ENCODE measurements around the gene ABCC4. TPM values are rescaled to one million over a fixed set of nuclear protein-coding genes. Genes with fewer than 3 reads are reported as not detected.

The ABCC4 gene
- total RNA-seq, 1 experiment from 2014 or later: 17.7 TPM

GRCh38 chr13:95237310-95237870, 63.9 kb downstream of the ABCC4 start:
- intact Hi-C loops (cut with micrococcal nuclease): no loop called here
- TF ChIP-seq EZH2 (IDR thresholded peaks at IDR 0.05; ENCODE audit: low read length, unreplicated experiment) (no peak), CTCF (conservative IDR thresholded peaks at IDR 0.05; ENCODE audit: low read depth, low read length) (no peak), EZH2phosphoT487 (IDR thresholded peaks at IDR 0.05; ENCODE audit: borderline replicate concordance, low read length) (no peak)
- no peak for ATAC-seq
- Histone ChIP-seq H3K4me1 (ENCODE audit: insufficient read depth, low read length) (no peaks in the 10 kb centered on the region), H4K20me1 (ENCODE audit: low read length) (no peaks in the 10 kb centered on the region), H3F3A (ENCODE audit: low read length, unreplicated experiment) (no peaks in the 10 kb centered on the region), H3K27ac (ENCODE audit: low read length) (no peak overlapping the region), H3K9me2 (replicated peaks; ENCODE audit: low read length) (no peaks in the 10 kb centered on the region), H3K4me2 (ENCODE audit: low read length) (no peak overlapping the region), H3K9ac (ENCODE audit: low read length) (no peak overlapping the region), H3K27me3 (ENCODE audit: low read length) (no peaks in the 10 kb centered on the region), H3K4me3 (ENCODE audit: low read length) (no peak overlapping the region), H3K36me3 (ENCODE audit: low read depth, low read length) (no peaks in the 10 kb centered on the region), H2AFZ (ENCODE audit: low read length) (no peak overlapping the region), H3K9me3 (ENCODE audit: low read length) (no peaks in the 10 kb centered on the region), H3K79me2 (ENCODE audit: low read length) (no peaks in the 10 kb centered on the region)
- ChIA-PET CTCF (no interaction called here), POLR2A (ENCODE audit: unreplicated experiment) (no interaction called here)
- no peak for DNase-seq
- no TSS peak for BruUV-seq (replicated peaks)

- POLR2A ChIA-PET (ENCODE audit: unreplicated experiment): no interaction called here
- intact Hi-C loops (cut with micrococcal nuclease): no loop called here
- Histone ChIP-seq H3K4me3 (ENCODE audit: low read length) (no peak overlapping the region), H3K9ac (ENCODE audit: low read length) (no peak overlapping the region), H2AFZ (ENCODE audit: low read length) (no peak overlapping the region), H3F3A (ENCODE audit: low read length, unreplicated experiment) (no peaks in the 10 kb centered on the region), H3K36me3 (ENCODE audit: low read depth, low read length) (no peaks in the 10 kb centered on the region), H3K79me2 (ENCODE audit: low read length) (no peaks in the 10 kb centered on the region), H3K27me3 (ENCODE audit: low read length) (no peaks in the 10 kb centered on the region), H4K20me1 (ENCODE audit: low read length) (no peaks in the 10 kb centered on the region), H3K9me2 (replicated peaks; ENCODE audit: low read length) (no peaks in the 10 kb centered on the region), H3K9me3 (ENCODE audit: low read length) (no peaks in the 10 kb centered on the region), H3K4me2 (ENCODE audit: low read length) (no peak overlapping the region), H3K4me1 (ENCODE audit: insufficient read depth, low read length) (no peaks in the 10 kb centered on the region), H3K27ac (ENCODE audit: low read length) (no peak overlapping the region)
- CTCF ChIA-PET: no interaction called here
- TF ChIP-seq EZH2phosphoT487 (IDR thresholded peaks at IDR 0.05; ENCODE audit: borderline replicate concordance, low read length) (no peak), CTCF (conservative IDR thresholded peaks at IDR 0.05; ENCODE audit: low read depth, low read length) (no peak), EZH2 (IDR thresholded peaks at IDR 0.05; ENCODE audit: low read length, unreplicated experiment) (no peak)
- ATAC-seq (no peak), DNase-seq (no peak)
- no TSS peak for BruUV-seq (replicated peaks)
Measured at GRCh38 chr13:95236774-95237173, 64.5 kb downstream of the ABCC4 start.

DNA sequence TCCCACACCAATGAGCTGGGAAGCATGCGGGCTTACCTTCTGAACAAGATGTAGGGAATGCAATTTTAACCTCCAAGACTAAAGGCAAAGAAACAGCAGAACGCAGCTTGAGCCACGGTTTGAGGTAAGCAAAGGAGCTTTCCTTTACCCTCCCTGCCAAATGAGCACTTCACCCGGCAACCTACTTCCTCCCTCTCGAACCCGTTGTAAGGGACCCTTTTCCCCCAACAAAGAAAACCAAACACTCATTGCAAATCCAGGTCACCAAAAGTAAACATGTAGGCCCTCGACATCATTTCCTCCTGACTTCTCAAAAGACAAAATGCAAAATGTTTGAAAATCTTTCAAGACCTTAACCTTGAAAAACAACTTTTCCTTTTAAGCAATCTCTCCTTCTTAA, 65.3 kb downstream of the ABCC4 start:
- no peak overlapping the region for H3K4me3 ChIP-seq (ENCODE audit: low read length)
- ChIA-PET POLR2A (ENCODE audit: unreplicated experiment) (no interaction called here), CTCF (no interaction called here)
- H3K27me3 ChIP-seq (ENCODE audit: low read length): no peaks in the 10 kb centered on the region
- no peaks in the 10 kb centered on the region for H3K4me1 ChIP-seq (ENCODE audit: insufficient read depth, low read length)
- BruUV-seq (replicated peaks): no TSS peak
- H3K9me3 ChIP-seq (ENCODE audit: low read length): no peaks in the 10 kb centered on the region
- ATAC-seq (no peak), DNase-seq (no peak)
- no peak overlapping the region for H3K27ac ChIP-seq (ENCODE audit: low read length)
- H2AFZ ChIP-seq (ENCODE audit: low read length): no peak overlapping the region
- H3F3A ChIP-seq (ENCODE audit: low read length, unreplicated experiment): no peaks in the 10 kb centered on the region
- no peaks in the 10 kb centered on the region for H3K79me2 ChIP-seq (ENCODE audit: low read length)
- intact Hi-C loops (cut with micrococcal nuclease): no loop called here
- no peaks in the 10 kb centered on the region for H4K20me1 ChIP-seq (ENCODE audit: low read length)
- TF ChIP-seq EZH2 (IDR thresholded peaks at IDR 0.05; ENCODE audit: low read length, unreplicated experiment) (no peak), CTCF (conservative IDR thresholded peaks at IDR 0.05; ENCODE audit: low read depth, low read length) (no peak), EZH2phosphoT487 (IDR thresholded peaks at IDR 0.05; ENCODE audit: borderline replicate concordance, low read length) (no peak)
- no peaks in the 10 kb centered on the region for H3K36me3 ChIP-seq (ENCODE audit: low read depth, low read length)
- H3K9ac ChIP-seq (ENCODE audit: low read length): no peak overlapping the region
- H3K9me2 ChIP-seq (replicated peaks; ENCODE audit: low read length): no peaks in the 10 kb centered on the region
- H3K4me2 ChIP-seq (ENCODE audit: low read length): no peak overlapping the region

Measured in PC-3 (cell line).